PFSK-1 (cell line): ENCODE data around the gene GKN2.

Experiments
- POLR2AphosphoS5 ChIP-seq: IDR thresholded peaks from 2 replicates; pipeline ENCODE4 v1.6.1; 2012; ENCODE audit warnings: low read depth, mild to moderate bottlenecking, control low read depth, low read length, moderate library complexity
- SIN3A ChIP-seq: IDR thresholded peaks from 2 replicates; pipeline ENCODE4 v1.6.1; 2012; ENCODE audit warnings: mild to moderate bottlenecking, low read length, moderate library complexity, borderline replicate concordance; ENCODE audit not compliant: insufficient read depth
- TAF1 ChIP-seq: IDR thresholded peaks from 2 replicates; pipeline ENCODE4 v1.6.1; 2012; ENCODE audit warnings: low read length, control low read depth, borderline replicate concordance; ENCODE audit not compliant: insufficient read depth
- TF ChIP-seq, protein P1 (sequence below), 2 experiments: IDR thresholded peaks; 2 replicates each; pipeline versions ENCODE4 v1.6.1 to v1.8.0; 2011 to 2012; ENCODE audit warnings: low read depth in 2 of 2, low read length in 2 of 2, control low read depth in 1 of 2, inconsistent platforms in 1 of 2, mild to moderate bottlenecking in 1 of 2, moderate library complexity in 1 of 2; ENCODE audit not compliant: insufficient read depth in 1 of 2

DNA sequence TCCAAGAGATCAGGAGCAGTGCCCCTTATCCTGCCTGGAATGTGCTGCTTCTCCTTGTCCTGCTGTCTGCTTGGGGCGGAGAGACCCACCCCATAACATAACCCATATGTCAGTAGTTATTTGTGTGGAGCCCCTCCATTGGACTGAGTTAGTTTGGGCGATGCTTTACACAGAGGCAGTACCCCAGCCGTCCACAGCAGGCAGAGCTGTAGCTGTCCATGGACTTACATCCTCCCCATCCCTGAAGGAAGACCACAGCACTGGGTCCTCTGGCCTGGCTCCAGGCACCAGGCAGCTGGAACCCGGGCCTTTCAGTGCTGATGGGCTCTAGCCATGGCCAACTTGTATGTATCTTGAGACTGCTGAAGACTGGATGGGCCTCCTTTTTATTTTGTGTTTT, 20.3 kb downstream of the GKN2 start:
- TF ChIP-seq POLR2AphosphoS5 (no peak), SIN3A (no peak), TAF1 (no peak)
- TF ChIP-seq, protein P1, sequence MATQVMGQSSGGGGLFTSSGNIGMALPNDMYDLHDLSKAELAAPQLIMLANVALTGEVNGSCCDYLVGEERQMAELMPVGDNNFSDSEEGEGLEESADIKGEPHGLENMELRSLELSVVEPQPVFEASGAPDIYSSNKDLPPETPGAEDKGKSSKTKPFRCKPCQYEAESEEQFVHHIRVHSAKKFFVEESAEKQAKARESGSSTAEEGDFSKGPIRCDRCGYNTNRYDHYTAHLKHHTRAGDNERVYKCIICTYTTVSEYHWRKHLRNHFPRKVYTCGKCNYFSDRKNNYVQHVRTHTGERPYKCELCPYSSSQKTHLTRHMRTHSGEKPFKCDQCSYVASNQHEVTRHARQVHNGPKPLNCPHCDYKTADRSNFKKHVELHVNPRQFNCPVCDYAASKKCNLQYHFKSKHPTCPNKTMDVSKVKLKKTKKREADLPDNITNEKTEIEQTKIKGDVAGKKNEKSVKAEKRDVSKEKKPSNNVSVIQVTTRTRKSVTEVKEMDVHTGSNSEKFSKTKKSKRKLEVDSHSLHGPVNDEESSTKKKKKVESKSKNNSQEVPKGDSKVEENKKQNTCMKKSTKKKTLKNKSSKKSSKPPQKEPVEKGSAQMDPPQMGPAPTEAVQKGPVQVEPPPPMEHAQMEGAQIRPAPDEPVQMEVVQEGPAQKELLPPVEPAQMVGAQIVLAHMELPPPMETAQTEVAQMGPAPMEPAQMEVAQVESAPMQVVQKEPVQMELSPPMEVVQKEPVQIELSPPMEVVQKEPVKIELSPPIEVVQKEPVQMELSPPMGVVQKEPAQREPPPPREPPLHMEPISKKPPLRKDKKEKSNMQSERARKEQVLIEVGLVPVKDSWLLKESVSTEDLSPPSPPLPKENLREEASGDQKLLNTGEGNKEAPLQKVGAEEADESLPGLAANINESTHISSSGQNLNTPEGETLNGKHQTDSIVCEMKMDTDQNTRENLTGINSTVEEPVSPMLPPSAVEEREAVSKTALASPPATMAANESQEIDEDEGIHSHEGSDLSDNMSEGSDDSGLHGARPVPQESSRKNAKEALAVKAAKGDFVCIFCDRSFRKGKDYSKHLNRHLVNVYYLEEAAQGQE (IDR thresholded peaks at IDR 0.05; ENCODE audit: insufficient read depth in 1 of 2, low read depth in 2 of 2, low read length in 2 of 2) = no peak
